NT2/D1 (cell line): ENCODE measurements around the gene WWC1.

Experiments
- SUZ12 ChIP-seq: IDR thresholded peaks from 2 replicates; pipeline ENCODE4 v1.6.1; 2011; ENCODE audit not compliant: insufficient read length, insufficient read depth; ENCODE audit errors: extremely low read depth
- YY1 ChIP-seq: IDR thresholded peaks from 2 replicates; pipeline ENCODE4 v1.6.1; 2011; ENCODE audit not compliant: insufficient read length, insufficient read depth
- ZNF274 ChIP-seq: IDR thresholded peaks from 2 replicates; pipeline ENCODE4 v1.6.1; 2011; ENCODE audit warnings: mild to moderate bottlenecking, low read depth, low read length

- TF ChIP-seq ZNF274 = no peak
- no peak for TF ChIP-seq SUZ12
- no peak for TF ChIP-seq YY1
Measured at GRCh38 chr5:168298949-168299348, 7.5 kb downstream of the WWC1 start.
